Activated naive CD4-positive, alpha-beta T cell treated with anti-CD3 and anti-CD28 coated beads, Interleukin-2, amount 50 U/mL, for 24 hours (primary cell): ENCODE data around the gene STRA8.
A peak's percentile ranks its signal among the peaks of the same experiment; 100 is the strongest.
"Not testable (repeated sequence)": the region's sequence is repeated elsewhere in the genome, so short reads cannot be mapped to it uniquely, and the experiment has no call there.

Experiments
- H3K27ac Mint-ChIP-seq: one replicate; pipeline ENCODE4 v1.8.0; 2021; ENCODE audit warnings: mild to moderate bottlenecking, mixed read lengths
- H3K27me3 Mint-ChIP-seq: one replicate; pipeline ENCODE4 v1.8.0; 2021; ENCODE audit warnings: mixed read lengths
- H3K36me3 Mint-ChIP-seq: one replicate; pipeline ENCODE4 v1.8.0; 2021; ENCODE audit warnings: mixed read lengths
- H3K4me1 Mint-ChIP-seq: one replicate; pipeline ENCODE4 v1.8.0; 2021; ENCODE audit warnings: mixed read lengths
- H3K4me3 Mint-ChIP-seq: one replicate; pipeline ENCODE4 v1.8.0; 2021; ENCODE audit warnings: mild to moderate bottlenecking, mixed read lengths
- H3K9me3 Mint-ChIP-seq: one replicate; pipeline ENCODE4 v1.8.0; 2021; ENCODE audit warnings: mixed read lengths

STRA8 gene

DNA sequence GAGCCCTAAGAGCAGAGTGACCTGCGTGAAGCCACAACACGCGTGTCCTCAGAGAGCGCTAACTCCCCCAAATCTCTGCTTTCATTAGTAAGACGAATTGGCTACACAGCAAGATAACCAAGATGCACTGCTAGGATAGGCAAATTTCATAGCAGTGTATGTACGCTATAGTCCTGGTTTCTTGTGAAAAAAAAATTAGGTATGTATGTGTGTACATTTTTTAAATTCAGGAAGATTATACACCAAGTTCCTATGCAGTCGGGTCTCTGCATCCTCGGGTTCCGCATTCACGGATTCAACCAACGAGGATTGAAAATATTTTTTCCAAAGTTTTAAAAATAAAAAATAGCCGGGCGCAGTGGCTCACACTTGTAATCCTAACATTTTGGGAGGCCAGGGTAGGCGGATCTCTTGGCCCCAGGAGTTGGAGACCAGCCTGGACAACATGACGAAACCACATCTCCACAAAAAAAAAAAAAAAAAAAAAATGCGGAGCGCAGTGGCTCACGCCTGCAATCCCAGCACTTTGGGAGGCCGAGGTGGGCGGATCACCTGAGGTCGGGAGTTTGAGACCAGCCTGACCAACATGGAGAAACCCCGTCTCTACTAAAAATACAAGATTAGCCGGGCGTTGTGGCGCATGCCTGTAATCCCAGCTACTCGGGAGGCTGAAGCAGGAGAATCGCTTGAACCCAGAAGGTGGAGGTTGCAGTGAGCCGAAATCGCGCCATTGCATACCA lies 21.5 kb upstream of the STRA8 start:
- Mint-ChIP-seq H3K4me3 (peak overlapping the region; percentile 97), H3K4me1 (peaks cover 40% of the 10 kb centered on the region)
- H3K36me3 Mint-ChIP-seq, H3K27me3 Mint-ChIP-seq, H3K27ac Mint-ChIP-seq, H3K9me3 Mint-ChIP-seq: not testable (repeated sequence)

DNA sequence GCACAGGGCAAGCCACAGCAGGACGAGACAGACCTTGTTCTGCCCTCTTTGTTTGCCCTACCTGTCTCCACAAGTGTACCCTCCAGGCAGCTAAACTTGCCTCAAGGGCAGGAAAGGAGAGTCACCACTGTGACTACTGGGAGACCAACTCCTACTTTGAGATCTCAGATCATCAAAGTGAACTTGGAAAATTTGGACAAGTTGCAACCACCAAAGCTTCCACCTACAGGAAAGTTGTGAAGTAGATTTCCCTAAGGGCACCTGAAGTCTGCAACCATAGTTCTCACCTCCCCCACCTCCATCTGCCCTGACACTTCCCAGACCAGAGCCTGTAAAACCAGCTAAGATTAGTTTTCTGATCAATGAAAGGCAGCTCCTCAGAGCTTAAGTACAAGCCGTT lies 19.8 kb upstream of the STRA8 start:
- Mint-ChIP-seq H3K9me3 (no peaks in the 10 kb centered on the region), H3K4me1 (peaks cover 23% of the 10 kb centered on the region), H3K27ac (no peak overlapping the region), H3K36me3 (peaks cover 1% of the 10 kb centered on the region), H3K27me3 (peaks cover 2% of the 10 kb centered on the region), H3K4me3 (no peak overlapping the region)

DNA sequence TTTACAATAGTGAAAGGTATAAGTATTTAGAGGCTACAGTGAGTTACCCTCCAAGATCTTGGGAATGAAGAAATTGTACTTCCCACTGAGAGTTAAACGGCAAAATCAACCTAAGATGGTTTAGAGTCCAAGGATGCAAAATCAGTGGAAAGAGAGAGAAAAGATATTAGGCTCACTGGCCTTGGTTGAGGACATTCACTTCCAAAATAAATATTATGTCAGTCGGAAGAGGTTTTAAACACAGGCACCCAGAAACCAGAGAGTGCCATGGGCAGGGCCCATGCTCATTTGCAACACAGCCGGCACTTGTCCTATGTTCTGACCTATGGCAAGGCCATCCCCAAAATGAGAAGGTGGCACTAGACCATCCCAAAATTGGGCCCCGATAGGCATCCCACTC lies 18.5 kb upstream of the STRA8 start:
- Mint-ChIP-seq H3K27ac (no peak overlapping the region), H3K36me3 (peaks cover 1% of the 10 kb centered on the region), H3K27me3 (peaks cover 2% of the 10 kb centered on the region), H3K4me1 (peaks cover 11% of the 10 kb centered on the region), H3K9me3 (no peaks in the 10 kb centered on the region), H3K4me3 (no peak overlapping the region)

DNA sequence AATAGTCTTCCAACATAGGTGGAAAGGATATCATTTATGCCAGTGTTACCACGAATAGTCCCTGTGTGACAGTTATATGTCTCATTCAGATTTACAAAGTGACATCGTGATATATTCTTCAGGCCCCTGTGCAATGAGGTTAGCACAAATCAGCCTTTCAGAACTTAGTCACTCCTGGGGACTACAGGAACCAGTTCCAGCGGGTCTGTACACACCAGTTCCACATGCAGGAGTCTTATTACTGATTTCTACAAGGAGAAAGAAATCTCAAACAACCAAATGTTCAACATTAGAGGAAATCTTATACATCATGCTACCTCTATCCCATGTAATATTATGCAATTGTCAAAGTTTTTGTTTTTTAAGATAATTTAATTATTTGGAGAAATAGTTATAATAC lies 17.9 kb upstream of the STRA8 start:
- Mint-ChIP-seq H3K27me3 (peaks cover 2% of the 10 kb centered on the region), H3K4me3 (no peak overlapping the region), H3K27ac (no peak overlapping the region), H3K9me3 (no peaks in the 10 kb centered on the region), H3K4me1 (peaks cover 6% of the 10 kb centered on the region), H3K36me3 (peaks cover 1% of the 10 kb centered on the region)

DNA sequence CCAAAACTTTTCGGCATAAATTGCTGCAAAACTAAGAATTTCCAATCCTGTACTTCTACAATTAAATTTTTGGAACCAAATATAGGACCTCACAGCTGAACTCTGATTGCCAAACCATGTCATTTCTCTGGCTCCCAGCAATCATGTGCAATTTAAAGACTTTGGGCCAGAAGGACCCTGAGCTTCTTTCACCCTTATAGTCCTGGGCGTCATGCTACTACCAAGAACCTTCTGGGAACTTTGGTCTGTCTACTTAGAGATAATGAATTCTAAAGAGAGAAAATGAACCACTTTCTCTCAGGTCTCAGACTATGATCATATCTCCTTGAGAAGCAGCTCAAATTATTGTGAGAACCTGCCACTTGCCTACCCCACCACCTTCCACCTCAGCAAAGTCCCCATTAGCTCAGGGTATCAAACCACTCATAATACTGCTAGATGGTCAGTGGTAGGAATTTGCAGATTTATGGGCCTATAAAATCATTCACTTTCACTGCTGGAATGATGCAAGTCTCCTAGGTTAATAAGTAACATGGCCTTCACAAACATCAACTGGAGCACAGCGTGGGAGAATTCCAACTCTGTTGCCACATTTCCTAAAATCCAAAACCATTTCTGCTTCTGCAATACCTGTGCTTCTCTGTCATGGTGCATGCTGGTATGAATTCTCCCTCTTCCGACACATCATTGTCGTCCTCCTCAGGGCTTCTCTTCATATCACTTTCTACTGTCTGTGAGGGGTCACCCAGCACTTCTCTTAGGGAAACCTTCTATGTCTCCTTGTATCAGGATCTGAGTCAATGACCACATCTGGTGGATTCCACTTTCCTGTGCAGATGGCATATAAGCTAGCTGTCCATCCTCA lies 15.8 kb upstream of the STRA8 start:
- Mint-ChIP-seq H3K9me3 (no peaks in the 10 kb centered on the region), H3K27me3 (peaks cover 2% of the 10 kb centered on the region), H3K27ac (no peak overlapping the region), H3K4me1 (no peaks in the 10 kb centered on the region), H3K4me3 (no peak overlapping the region), H3K36me3 (no peaks in the 10 kb centered on the region)

DNA sequence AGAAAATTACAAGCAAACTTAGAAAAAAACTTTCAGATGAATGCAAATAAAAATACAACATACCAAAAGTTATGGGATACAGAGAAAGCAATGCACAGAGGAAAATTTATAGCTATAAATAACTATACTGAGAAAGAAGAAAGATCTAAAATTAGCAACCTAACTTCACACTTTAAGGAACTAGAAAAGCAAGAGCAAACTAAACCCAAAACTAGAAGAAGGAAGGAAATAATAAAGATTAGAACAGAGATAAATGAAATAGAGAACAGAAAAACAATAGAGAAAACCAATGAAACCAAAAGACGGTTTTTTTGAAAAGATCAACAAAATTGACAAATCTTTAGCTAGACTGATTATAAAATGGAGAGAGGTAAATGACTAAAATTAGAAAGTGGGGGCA lies 9.6 kb upstream of the STRA8 start:
- Mint-ChIP-seq H3K27me3 (no peaks in the 10 kb centered on the region), H3K36me3 (no peaks in the 10 kb centered on the region), H3K27ac (no peak overlapping the region), H3K4me1 (peaks cover 11% of the 10 kb centered on the region), H3K9me3 (peaks cover 4% of the 10 kb centered on the region), H3K4me3 (no peak overlapping the region)

DNA sequence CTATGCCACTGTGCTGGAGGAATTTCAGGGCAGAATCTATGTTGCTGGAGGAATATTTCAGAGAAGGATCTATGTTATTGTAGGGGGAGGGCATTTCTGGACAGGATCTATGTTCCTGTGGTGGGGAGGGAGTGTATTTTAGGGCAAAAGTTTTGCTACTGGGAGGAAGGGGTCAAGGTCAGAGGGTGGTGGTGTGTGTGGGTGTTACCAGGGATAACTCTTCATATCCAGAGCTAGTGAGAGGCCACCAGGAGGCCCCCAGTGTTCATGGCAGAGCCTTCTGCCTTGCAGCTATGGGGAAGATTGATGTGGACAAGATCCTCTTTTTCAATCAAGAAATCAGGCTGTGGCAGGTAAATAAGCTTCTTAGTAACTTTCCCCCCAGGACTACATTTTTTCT lies 2.0 kb upstream of the STRA8 start:
- H3K27me3 Mint-ChIP-seq, result no peaks in the 10 kb centered on the region
- no peak overlapping the region for H3K4me3 Mint-ChIP-seq
- H3K27ac Mint-ChIP-seq, result no peak overlapping the region
- H3K36me3 Mint-ChIP-seq, result no peaks in the 10 kb centered on the region
- peaks cover under 1% of the 10 kb centered on the region for H3K4me1 Mint-ChIP-seq
- H3K9me3 Mint-ChIP-seq, result no peaks in the 10 kb centered on the region

DNA sequence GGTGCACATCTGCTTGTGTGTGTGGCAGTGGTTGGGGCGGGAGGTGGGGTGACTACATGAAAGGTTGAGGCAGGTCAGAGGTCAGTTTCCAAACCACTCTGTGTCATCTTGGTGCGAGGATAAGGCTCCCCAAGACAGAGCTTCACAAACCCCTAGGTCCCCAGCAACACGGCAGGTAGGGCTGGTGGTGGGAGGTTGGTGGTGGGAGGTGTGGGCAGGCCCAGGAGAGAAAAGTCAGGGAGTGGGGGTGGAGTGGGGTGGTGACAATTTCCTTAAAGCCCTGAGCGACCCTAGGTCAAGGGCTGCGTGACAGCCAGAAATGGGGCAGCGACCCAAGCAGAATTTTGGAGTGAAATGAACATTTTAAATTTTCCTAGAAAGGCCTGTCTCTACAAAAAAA lies 1.6 kb upstream of the STRA8 start:
- H3K27ac Mint-ChIP-seq, result no peak overlapping the region
- no peaks in the 10 kb centered on the region for H3K36me3 Mint-ChIP-seq
- H3K27me3 Mint-ChIP-seq, result no peaks in the 10 kb centered on the region
- H3K4me1 Mint-ChIP-seq, result peaks cover 4% of the 10 kb centered on the region
- H3K9me3 Mint-ChIP-seq, result no peaks in the 10 kb centered on the region
- no peak overlapping the region for H3K4me3 Mint-ChIP-seq

DNA sequence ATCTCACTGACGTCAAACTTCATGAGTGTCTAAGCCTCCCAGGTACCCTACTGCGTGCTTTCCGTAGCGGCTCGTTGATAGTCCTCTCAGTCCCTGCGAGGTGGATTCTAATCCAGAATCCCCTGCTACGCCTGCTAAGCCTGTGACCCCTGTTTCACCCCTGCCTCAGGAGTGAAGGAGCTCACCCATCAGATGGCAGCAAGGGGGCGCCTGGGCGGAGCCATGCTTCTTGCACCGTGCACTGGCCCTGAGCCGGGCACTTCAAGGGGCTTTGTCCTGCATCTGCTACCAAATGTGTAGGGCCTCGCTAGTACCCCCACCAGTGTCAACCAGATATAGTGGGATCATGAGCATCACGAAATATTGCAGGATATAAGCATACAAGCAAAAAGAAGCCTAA lies 918 bp upstream of the STRA8 start:
- Mint-ChIP-seq H3K36me3 (no peaks in the 10 kb centered on the region), H3K27me3 (no peaks in the 10 kb centered on the region), H3K27ac (no peak overlapping the region), H3K9me3 (no peaks in the 10 kb centered on the region), H3K4me1 (peaks cover 4% of the 10 kb centered on the region), H3K4me3 (no peak overlapping the region)

DNA sequence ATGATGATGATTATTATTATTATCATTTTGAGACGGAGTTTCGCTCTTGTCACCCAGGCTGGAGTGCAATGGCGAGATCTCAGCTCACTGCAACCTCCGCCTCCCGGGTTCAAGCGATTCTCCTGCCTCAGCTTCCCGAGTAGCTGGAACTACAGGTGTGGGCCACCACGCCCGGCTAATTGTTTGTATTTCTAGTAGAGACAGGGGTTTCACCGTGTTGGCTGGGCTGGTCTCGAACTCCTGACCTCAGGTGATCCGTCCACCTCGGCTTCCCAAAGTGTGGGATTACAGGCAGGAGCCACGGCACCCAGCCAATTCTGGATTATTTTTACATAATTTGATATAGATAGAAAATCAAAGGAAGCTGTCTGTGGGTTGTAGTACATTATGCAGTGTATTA lies 457 bp downstream of the STRA8 start:
- H3K9me3 Mint-ChIP-seq, H3K36me3 Mint-ChIP-seq, H3K27me3 Mint-ChIP-seq, H3K4me1 Mint-ChIP-seq, H3K4me3 Mint-ChIP-seq, H3K27ac Mint-ChIP-seq: not testable (repeated sequence)

DNA sequence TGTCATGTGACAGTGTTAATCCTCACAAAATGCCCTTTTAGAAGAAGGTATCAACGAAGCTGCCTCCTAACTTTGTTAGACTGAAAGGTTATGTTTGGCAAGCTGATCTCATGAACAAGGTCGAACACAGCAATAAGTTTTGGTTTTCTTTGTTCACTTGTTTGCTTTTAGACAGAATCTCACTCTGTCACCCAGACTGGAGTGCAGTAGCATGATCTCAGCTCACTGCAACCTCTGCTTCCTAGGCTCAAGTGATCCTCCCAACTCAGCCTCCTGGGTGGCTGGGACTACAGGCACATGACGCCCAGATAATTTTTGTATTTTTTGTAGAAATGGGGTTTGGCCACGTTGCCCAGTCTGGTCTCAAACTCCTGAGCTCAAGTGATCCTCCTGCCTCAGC lies 1.1 kb downstream of the STRA8 start:
- Mint-ChIP-seq H3K27ac (no peak overlapping the region), H3K36me3 (no peaks in the 10 kb centered on the region), H3K9me3 (no peaks in the 10 kb centered on the region), H3K27me3 (no peaks in the 10 kb centered on the region), H3K4me3 (no peak overlapping the region), H3K4me1 (peaks cover 4% of the 10 kb centered on the region)

DNA sequence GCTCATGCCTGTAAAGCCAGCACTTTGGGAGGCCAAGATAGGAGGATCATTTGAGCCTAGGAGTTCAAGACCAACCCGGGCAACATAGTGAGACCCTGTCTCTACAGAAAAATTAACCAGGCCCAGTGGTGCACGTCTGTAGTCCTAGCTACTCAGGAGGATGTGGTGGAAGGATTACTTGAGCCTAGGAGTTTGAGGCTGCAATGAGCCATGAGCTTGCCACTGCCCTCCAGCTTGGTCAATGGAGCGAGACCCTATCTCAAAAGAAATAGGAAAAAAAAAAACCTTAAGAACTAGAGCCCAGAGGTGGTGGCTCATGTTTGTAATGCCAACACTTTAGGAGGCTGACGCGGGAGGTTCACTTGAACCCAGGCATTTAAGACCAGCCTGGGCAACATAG lies 2.2 kb downstream of the STRA8 start:
- H3K27ac Mint-ChIP-seq, result no peak overlapping the region
- no peaks in the 10 kb centered on the region for H3K36me3 Mint-ChIP-seq

DNA sequence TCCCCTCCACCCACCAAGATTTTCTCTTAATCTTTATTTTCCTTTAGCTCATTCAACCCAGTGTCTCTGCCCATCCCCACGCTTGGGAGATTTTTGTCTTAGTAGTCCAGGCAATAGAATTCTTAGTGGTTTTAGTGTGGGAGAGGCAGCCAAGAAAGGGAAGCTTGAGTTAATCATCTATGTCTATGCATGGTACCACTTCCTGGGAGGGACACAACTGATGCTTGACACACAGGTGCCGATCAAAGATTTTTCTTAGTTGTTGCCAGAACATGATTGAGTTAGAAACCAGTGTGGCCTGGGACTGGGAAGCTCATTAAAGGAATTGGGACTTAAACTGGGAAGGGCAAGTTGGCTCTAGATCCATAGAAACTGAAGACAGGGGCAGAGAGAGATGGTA lies 3.1 kb downstream of the STRA8 start:
- H3K27me3 Mint-ChIP-seq, result no peaks in the 10 kb centered on the region
- no peak overlapping the region for H3K27ac Mint-ChIP-seq
- H3K4me1 Mint-ChIP-seq, result peaks cover 4% of the 10 kb centered on the region
- no peak overlapping the region for H3K4me3 Mint-ChIP-seq
- H3K36me3 Mint-ChIP-seq, result no peaks in the 10 kb centered on the region
- no peaks in the 10 kb centered on the region for H3K9me3 Mint-ChIP-seq

More for the DNA sequence above, 2.2 kb downstream of the STRA8 start:
- Mint-ChIP-seq H3K9me3 (no peaks in the 10 kb centered on the region), H3K4me3 (no peak overlapping the region), H3K4me1 (peaks cover 4% of the 10 kb centered on the region), H3K27me3 (no peaks in the 10 kb centered on the region)

DNA sequence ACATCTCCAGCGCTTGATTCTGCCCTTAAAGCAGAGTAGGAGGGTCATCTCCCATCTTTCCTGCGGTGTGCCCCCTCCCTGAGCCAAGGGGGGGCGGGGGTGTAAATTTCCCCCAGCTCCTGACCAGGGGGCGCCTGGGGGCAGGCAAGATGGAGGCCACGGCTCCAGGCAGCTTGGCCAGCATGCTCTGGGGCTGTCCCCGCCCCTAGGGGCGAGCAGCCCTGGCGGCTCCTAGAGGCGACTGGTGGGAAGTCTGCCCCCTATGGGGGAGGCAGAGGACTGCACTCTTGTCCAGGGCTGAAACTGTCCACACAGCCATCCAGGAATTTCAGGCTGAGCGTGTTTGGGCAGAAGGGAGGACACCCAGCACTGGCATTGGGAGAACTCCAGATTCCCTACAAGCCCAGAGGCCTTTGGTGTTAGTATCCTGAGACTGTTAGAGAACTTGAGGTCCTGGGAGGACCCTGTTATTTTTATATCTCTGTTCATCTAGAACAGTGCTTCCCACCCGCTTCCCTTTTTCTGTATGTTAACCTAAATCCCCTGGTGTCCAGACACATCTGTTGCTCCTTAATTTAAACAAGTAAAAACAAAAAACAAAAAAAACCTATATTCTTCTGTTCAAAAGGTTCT lies 4.6 kb downstream of the STRA8 start:
- no peak overlapping the region for H3K4me3 Mint-ChIP-seq
- no peak overlapping the region for H3K27ac Mint-ChIP-seq
- H3K4me1 Mint-ChIP-seq, result peaks cover 4% of the 10 kb centered on the region
- H3K9me3 Mint-ChIP-seq, result no peaks in the 10 kb centered on the region
- H3K27me3 Mint-ChIP-seq, result no peaks in the 10 kb centered on the region
- no peaks in the 10 kb centered on the region for H3K36me3 Mint-ChIP-seq

DNA sequence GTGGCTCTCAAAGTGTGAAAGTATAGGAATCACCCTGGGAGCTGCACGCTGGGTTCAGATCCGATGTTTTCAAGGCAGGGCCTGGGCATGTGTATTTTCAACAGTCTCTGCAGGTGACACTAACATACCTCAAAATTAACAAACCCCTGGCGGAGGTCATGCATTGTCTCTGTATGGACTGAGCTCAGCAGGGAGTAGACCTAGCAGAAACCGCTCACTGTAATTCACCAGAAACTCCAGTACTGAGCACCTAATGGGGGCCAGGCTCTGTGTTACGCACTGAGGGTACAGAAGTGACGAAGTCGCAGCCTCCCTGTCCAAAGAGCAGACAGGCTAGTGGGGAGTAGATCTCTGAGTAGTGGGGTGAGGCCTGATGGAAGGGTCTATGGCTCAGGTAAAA lies 5.6 kb downstream of the STRA8 start:
- Mint-ChIP-seq H3K4me1 (peaks cover 4% of the 10 kb centered on the region), H3K9me3 (no peaks in the 10 kb centered on the region), H3K36me3 (no peaks in the 10 kb centered on the region), H3K27ac (no peak overlapping the region), H3K4me3 (no peak overlapping the region), H3K27me3 (no peaks in the 10 kb centered on the region)

DNA sequence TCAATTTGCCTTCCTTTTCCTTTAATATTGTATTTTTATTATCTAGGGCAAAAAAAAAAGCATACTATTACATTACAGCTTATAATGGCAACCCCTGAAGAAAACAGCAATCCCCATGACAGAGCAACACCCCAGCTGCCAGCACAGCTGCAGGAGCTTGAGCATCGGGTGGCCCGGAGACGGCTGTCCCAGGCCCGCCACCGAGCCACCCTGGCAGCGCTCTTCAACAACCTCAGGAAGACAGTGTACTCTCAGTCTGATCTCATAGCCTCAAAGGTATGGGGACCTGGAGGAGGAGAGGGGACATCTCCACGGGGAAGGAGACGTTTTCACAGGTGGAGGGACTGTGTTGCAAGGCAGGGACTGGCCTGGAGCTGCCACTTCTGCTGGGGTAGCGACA lies 6.8 kb downstream of the STRA8 start:
- no peak overlapping the region for H3K27ac Mint-ChIP-seq
- H3K9me3 Mint-ChIP-seq, result no peaks in the 10 kb centered on the region
- H3K4me3 Mint-ChIP-seq, result no peak overlapping the region
- H3K4me1 Mint-ChIP-seq, result peaks cover 4% of the 10 kb centered on the region
- no peaks in the 10 kb centered on the region for H3K36me3 Mint-ChIP-seq
- no peaks in the 10 kb centered on the region for H3K27me3 Mint-ChIP-seq
